Epidermal melanocyte (primary cell): ENCODE results near the gene RBMS3.
"Not testable (repeated sequence)": the region's sequence is repeated elsewhere in the genome, so short reads cannot be mapped to it uniquely, and the experiment has no call there.

Experiments
- DNase-seq: peaks from one replicate; pipeline ENCODE4 v3.0.0; 2011; ENCODE audit warnings: low spot score; ENCODE audit not compliant: insufficient read length

RBMS3 gene

GRCh38 chr3:29280404-29281093 lies at the start of gene RBMS3:
TSS of gene RBMS3 (plus strand) at chr3:29281071.
- peak; percentile 71 for DNase-seq

GRCh38 chr3:29233126-29233525 lies 47.7 kb upstream of the RBMS3 start:
- not testable (repeated sequence) for DNase-seq

DNA sequence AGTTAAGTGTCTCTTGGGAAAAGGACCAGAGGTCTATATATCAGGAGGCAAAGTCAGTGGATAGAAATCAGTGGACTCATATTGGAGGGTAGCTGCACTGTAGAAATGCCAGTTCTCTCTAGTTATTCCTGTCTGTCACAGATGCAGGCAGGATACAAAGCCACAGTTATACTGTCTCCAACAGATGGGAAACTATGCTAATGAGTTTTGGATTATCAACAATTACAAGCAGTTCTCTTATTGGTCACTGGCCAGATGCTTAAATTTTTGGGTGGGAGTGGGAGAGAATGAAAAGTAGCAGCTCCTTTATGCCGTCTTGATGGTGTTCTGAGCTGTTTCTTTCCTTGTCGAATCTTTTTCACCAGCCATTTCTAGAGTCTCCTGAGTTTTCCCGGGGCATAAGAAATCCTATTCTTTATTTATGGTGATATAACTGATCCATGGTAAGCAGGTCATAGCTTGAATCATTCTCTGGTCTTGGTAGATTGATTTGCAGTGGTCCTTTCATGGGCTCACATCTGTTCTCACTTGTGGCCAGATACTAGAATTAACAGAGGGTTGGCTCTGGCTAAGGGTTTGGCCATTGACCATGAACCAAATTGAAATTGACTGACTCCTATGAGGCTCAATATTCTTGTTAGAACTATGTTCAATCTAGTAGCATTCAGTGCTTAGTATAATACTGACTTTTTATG lies 44.6 kb upstream of the RBMS3 start:
- DNase-seq, result no peak

GRCh38 chr3:29239376-29239775 lies 41.5 kb upstream of the RBMS3 start:
- no peak for DNase-seq

DNA sequence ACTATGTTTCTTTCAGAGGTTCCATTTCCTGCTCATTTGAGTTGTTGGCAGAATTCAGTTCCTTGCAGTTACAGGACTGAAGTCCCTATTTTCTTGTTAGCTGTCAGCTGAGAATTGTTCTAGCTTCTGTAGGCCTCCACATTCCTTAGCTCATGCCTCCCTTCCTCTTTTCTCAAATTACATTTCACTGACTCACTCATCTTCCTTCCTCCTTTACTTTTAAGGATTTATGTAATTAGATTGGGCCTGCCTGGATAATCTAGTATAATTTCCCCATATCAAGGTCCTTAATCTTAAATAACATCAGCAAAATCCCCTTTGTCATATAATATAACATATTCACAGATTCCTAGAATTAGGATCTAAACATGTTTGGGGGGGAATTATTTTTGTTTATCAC lies 40.6 kb upstream of the RBMS3 start:
- DNase-seq, result no peak

DNA sequence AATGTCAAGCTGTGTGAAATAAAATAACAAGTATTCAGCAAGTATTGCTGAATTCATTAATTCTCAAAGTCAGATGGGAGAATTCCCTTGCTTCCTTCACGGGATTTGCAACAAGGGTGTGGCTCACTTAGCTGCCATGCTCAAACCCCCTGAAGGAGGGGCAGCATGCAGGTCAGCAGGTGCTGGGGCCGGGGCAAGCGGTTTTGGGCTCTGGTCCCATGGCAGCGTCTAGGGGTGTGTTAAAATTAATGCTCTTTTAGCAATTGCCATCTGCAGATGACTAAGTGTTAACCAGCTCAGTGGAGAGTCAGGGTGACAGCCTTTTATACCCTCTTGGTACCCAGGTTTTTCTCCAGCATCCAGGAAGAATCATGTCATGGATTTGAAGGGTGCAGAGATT lies 40.0 kb upstream of the RBMS3 start:
- DNase-seq, result no peak

DNA sequence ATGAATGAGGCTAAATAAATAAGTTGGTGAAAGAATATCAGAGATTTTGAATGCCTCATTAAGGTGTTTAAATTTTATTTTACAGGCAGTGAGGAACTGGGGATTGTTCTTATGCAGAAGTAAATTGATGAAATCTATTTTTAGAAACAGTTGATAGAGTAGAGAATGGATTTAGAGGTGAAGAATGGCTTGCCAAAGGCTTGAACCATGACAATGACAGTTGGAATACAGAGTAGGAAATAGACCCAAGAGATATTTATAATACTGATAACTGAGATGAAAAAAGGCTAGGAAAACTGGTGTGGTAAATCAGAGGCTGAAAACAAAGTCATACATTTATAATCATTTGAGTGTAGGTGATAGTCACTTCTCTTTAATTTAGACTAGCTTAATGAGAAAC lies 39.0 kb upstream of the RBMS3 start:
- DNase-seq, result no peak

DNA sequence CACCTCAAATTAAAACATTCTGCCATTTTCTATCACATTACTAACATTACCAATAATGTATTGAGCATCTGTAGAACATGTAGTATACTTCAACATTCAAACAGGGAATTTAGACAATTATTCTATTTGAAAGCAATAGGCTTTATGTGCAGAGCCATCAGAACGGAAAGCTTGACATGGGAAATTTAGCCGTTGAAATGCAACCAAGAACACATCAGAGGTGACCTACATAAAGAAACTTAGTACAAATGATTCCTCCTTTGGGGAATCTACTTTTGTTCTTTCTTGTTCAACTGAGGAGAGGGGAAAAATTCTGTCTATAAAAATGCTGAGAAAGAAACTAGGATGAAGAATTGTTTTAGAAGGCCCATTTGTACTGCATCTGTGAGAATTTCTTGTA lies 38.6 kb upstream of the RBMS3 start:
- DNase-seq, result no peak

- no peak for DNase-seq
These were observed 35.4 kb upstream of the RBMS3 start for GRCh38 chr3:29245441-29245840.

- no peak for DNase-seq
These were observed 33.7 kb upstream of the RBMS3 start for GRCh38 chr3:29247088-29247745.

- DNase-seq, result no peak
These were observed 31.0 kb upstream of the RBMS3 start for GRCh38 chr3:29249829-29250345.

DNA sequence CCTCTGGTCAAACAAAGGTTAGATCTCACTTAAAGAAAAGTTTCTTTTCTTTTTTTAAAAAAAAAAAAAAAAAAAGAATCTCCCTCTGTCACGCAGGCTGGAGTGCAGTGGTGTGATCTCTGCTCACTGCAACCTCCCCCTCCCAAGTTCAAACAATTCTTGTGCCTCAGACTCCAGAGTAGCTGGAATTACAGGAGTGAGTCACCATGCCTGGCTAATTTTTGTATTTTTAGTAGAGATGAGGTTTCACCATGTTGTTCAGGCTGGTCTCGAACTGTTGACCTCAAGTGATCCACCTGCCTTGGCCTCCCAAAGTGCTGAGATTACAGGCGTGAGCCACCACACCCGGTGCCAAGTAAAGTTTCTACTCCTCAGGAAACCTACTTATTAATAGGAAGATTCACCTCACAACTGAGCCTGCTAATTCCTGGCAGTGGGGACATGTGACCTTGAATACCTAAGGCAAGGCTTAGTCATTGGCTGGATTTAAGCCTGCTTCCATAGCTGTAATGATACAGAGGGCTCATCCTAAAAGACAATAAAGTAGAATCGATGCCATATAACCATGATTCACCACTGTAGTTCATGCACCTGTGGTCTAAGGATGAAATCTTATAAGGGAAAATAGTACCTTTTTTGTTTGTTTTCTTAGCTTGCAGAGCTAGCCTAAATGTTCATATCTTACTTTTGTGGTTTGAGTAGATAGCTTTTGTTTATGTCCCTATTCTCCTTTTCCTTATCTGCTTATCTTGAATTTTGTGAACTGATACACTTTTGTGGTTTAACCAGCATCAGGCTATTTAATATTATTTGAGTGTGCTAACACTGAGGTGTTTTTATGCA lies 24.8 kb upstream of the RBMS3 start:
- no peak for DNase-seq

GRCh38 chr3:29258161-29258560 lies 22.7 kb upstream of the RBMS3 start:
- no peak for DNase-seq

GRCh38 chr3:29261119-29261518 lies 19.8 kb upstream of the RBMS3 start:
- DNase-seq, result no peak

DNA sequence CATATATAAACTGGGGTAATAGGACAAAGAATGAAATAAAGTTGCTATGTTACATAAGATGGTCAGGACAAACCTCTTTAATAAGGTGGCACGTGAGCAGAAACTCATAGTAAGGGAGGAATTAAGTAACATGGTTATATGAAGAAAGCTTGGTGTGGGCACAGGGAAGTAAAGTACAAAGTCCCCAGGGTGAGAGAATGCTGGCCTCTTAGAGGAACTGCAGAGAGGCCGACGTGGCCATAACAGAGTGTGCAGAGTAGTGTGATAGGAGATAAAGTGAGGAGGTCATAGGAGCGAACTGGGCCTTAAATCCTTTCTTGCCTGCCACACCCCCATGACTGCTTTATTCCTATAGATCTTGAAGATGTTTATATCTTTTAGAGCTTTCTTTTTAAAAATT lies 17.4 kb upstream of the RBMS3 start:
- DNase-seq, result no peak

- no peak for DNase-seq
These were observed 15.3 kb upstream of the RBMS3 start for GRCh38 chr3:29265509-29266072.

GRCh38 chr3:29267226-29267625 lies 13.6 kb upstream of the RBMS3 start:
- DNase-seq, result no peak

DNA sequence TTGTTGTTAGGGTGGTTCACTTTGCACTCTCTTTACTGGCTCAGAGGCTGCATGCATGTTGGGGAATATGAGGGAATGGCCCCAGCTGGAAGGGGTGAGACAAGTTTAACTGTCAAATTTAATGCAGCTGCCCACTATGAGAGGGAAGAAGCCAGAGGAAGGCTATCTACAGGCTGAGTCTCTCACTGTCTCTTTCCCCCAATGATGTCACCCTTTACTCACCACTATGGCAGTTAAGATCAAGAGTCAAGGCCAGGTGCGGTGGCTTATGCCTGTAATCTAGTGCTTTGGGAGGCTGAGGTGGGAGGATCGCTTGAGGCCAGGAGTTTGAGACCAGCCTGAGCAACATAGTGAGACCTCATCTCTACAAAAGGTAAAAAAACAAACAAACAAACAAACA lies 12.2 kb upstream of the RBMS3 start:
- DNase-seq, result no peak

DNA sequence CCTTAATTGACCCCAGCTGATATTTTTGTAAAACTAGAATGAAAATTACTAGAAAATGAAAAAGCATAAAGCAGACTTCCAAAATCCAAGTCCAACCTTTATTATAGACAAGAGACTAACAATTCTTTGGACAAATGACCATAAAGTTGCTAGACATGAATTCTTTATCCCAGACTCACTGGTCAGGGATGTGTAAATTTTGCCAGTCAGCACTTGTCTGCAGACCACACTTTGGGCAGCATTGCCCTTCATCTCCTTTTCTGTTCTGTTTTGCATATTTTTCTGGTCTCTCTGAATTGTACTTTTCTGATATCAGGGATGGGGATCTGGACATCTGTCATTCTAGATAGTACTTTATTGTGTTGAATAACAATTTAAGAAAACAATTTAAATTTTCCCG lies 10.1 kb upstream of the RBMS3 start:
- DNase-seq, result no peak

DNA sequence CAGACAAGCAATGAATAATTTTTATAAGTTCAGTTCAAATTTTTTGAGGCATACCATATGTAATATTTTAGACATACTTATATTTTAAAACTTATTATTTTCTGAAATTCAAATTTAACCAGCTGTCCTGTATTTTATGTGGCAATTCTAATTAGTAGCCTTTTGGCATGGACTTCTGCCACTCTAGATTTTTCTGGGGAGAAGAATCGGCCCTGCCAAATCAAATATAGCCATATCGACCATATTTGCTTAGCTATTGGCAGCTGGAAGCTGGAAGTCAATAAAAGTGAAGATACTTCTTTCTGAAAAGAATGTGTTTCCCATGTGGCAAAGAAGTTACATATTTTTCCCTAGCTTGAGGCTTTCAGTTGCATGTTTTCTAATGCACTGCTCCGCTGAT lies 9.4 kb upstream of the RBMS3 start:
- no peak for DNase-seq

DNA sequence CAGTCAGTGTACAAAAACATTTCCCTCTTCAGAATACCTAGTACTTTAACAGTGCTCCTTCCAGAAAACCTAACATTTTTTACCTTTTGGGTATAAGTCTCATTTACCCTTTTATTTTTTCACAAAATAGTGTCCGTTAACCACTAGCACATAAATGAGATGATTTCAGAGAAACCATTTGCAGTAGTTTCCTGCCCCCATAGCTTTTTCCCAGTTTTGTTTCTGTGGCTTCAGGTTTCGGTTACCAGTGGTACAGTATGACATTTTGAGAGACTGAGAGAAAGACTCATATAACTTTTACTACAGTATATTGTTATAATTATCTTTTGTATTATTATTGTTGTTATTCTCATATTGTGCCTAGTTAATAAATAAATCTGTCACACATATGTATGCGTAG lies 6.2 kb upstream of the RBMS3 start:
- no peak for DNase-seq
